ENCODE results near the gene RPS2. TPM values are rescaled to one million over a fixed set of nuclear protein-coding genes. Genes with fewer than 3 reads are reported as not detected.
A peak's percentile ranks its signal among the peaks of the same experiment; 100 is the strongest.

The RPS2 gene
- total RNA-seq, 2 experiments from 2014 or later, result 3,604 to 3,755 TPM

GRCh38 chr16:1929105-1929504 lies 35.5 kb downstream of the RPS2 start:
- Histone ChIP-seq H3K9me3 (ENCODE audit: control insufficient read depth in 1 of 2, insufficient read depth in 1 of 2, low read length in 2 of 2) (no peaks in the 10 kb centered on the region), H3K27me3 (ENCODE audit: control insufficient read depth in 1 of 2, insufficient read depth in 2 of 2, low read length in 2 of 2) (peaks cover under 1 to 2% of the 10 kb centered on the region in 2 experiments), H3K27ac (ENCODE audit: low read depth in 1 of 2, low read length in 2 of 2) (no peak overlapping the region), H3K4me1 (ENCODE audit: insufficient read depth, low read length) (peaks cover 11% of the 10 kb centered on the region), H3K36me3 (ENCODE audit: insufficient read depth, low read length) (no peaks in the 10 kb centered on the region), H3K4me3 (ENCODE audit: low read length) (peak overlapping the region; percentile 42)
- DNase-seq (peak in 1 of 14 experiments; percentile 25), ATAC-seq (ENCODE audit: poor library complexity) (peak; percentile 22)
- ChIA-PET CTCF (interaction anchor here (0.6 to 1.2 kb wide), 3 partner anchors 63 to 566 kb away, joined by 3 read pairs; no protein-coding TSS in a partner anchor), POLR2A (interaction anchor here (0.6 to 1.5 kb wide), 4 partner anchors 12 to 226 kb away, joined by 3 to 8 read pairs (median 3); partner anchors contain the start of genes NUBP2, SPSB3 and TRAF7)
- H3K27ac Mint-ChIP-seq, result peak overlapping the region; percentile 42
- peak overlapping the region; percentile 88 for H3K4me3 Mint-ChIP-seq
- no peaks in the 10 kb centered on the region for H3K4me1 Mint-ChIP-seq (ENCODE audit: low read depth)
- TF ChIP-seq, protein P1, sequence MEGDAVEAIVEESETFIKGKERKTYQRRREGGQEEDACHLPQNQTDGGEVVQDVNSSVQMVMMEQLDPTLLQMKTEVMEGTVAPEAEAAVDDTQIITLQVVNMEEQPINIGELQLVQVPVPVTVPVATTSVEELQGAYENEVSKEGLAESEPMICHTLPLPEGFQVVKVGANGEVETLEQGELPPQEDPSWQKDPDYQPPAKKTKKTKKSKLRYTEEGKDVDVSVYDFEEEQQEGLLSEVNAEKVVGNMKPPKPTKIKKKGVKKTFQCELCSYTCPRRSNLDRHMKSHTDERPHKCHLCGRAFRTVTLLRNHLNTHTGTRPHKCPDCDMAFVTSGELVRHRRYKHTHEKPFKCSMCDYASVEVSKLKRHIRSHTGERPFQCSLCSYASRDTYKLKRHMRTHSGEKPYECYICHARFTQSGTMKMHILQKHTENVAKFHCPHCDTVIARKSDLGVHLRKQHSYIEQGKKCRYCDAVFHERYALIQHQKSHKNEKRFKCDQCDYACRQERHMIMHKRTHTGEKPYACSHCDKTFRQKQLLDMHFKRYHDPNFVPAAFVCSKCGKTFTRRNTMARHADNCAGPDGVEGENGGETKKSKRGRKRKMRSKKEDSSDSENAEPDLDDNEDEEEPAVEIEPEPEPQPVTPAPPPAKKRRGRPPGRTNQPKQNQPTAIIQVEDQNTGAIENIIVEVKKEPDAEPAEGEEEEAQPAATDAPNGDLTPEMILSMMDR (IDR thresholded peaks at IDR 0.05), result no peak
- no peaks in the 10 kb centered on the region for H3K36me3 Mint-ChIP-seq (ENCODE audit: low read depth)
- H3K9me3 Mint-ChIP-seq, result no peaks in the 10 kb centered on the region
- intact Hi-C loops (cut with DNase I, micrococcal nuclease), result loop anchor here (1.0 to 2.0 kb wide), 4 partner anchors 66 to 156 kb away; partner anchors contain the start of genes EME2 (in 2 of the 2) and MRPS34 (in 2 of the 2)
- H3K27me3 Mint-ChIP-seq, result peaks cover 9% of the 10 kb centered on the region

DNA sequence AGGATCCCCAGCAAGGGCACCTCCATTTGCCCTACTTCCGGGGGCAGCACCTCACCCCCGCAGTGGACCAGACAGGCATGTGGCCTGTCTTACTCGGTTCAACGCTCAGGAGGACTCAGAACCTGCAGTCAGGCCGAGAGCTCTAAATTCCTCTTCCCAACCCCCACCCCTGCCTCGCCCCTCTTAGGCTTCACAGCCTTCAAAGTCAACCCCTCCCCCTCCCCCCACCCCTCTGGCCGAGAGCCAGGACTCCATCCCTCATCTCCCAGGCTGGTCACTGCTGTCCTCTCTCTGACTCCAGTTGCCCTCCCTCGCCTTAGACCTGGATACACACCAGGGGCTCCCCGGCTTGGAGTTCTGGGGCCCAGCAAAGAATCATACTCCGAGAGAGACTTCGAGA lies 38.4 kb downstream of the RPS2 start:
- H3K27ac ChIP-seq (ENCODE audit: low read depth in 1 of 2, low read length in 2 of 2), result no peak overlapping the region
- H3K9me3 ChIP-seq (ENCODE audit: control insufficient read depth in 1 of 2, insufficient read depth in 1 of 2, low read length in 2 of 2), result peaks cover 0 to 12% of the 10 kb centered on the region in 2 experiments
- CTCF ChIA-PET, result no interaction called here
- TF ChIP-seq, protein P1 (IDR thresholded peaks at IDR 0.05), result no peak
- no peaks in the 10 kb centered on the region for H3K36me3 ChIP-seq (ENCODE audit: insufficient read depth, low read length)
- no peaks in the 10 kb centered on the region for H3K9me3 Mint-ChIP-seq
- H3K4me1 ChIP-seq (ENCODE audit: insufficient read depth, low read length), result peaks cover 20% of the 10 kb centered on the region
- H3K27me3 ChIP-seq (ENCODE audit: control insufficient read depth in 1 of 2, insufficient read depth in 2 of 2, low read length in 2 of 2), result peaks cover 22% of the 10 kb centered on the region in 2 experiments
- H3K36me3 Mint-ChIP-seq (ENCODE audit: low read depth), result no peaks in the 10 kb centered on the region
- H3K27me3 Mint-ChIP-seq, result peaks cover 34% of the 10 kb centered on the region
- no peak overlapping the region for H3K4me3 Mint-ChIP-seq
- no peak overlapping the region for H3K27ac Mint-ChIP-seq
- intact Hi-C loops (cut with DNase I, micrococcal nuclease), result no loop called here
- POLR2A ChIA-PET, result no interaction called here
- H3K4me3 ChIP-seq (ENCODE audit: low read length), result no peak overlapping the region
- DNase-seq (no peak), ATAC-seq (ENCODE audit: poor library complexity) (no peak)
- no peaks in the 10 kb centered on the region for H3K4me1 Mint-ChIP-seq (ENCODE audit: low read depth)

DNA sequence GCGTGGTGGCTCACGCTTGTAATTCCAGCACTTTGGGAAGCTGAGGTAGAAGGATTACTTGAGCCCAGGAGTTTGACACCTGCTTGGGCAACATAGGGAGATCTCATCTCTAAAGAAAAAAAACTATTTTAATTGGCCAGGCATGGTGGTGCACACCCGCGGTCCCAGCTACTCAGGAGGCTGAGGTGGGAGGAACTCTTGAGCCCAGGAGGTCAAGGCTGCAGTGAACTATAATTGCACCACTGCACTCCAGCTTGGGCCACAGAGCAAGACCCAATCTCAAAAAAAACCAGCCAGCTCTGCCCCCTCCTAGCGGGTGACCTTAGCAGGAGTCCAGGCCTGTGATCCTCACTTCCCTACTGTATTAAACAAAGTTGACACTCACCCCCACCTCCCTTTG lies 40.5 kb downstream of the RPS2 start:
- H3K27ac Mint-ChIP-seq, result no peak overlapping the region
- Histone ChIP-seq H3K9me3 (ENCODE audit: control insufficient read depth in 1 of 2, insufficient read depth in 1 of 2, low read length in 2 of 2) (peaks cover 0 to 27% of the 10 kb centered on the region in 2 experiments), H3K4me3 (ENCODE audit: low read length) (no peak overlapping the region), H3K4me1 (ENCODE audit: insufficient read depth, low read length) (peaks cover 10% of the 10 kb centered on the region), H3K27me3 (ENCODE audit: control insufficient read depth in 1 of 2, insufficient read depth in 2 of 2, low read length in 2 of 2) (peaks cover 36 to 44% of the 10 kb centered on the region in 2 experiments), H3K27ac (ENCODE audit: low read depth in 1 of 2, low read length in 2 of 2) (no peak overlapping the region), H3K36me3 (ENCODE audit: insufficient read depth, low read length) (no peaks in the 10 kb centered on the region)
- no peaks in the 10 kb centered on the region for H3K9me3 Mint-ChIP-seq
- no peak for ATAC-seq (ENCODE audit: poor library complexity)
- H3K4me3 Mint-ChIP-seq, result no peak overlapping the region
- intact Hi-C loops (cut with DNase I, micrococcal nuclease), result no loop called here
- TF ChIP-seq, protein P1 (IDR thresholded peaks at IDR 0.05), result no peak
- DNase-seq, result no peak
- POLR2A ChIA-PET, result no interaction called here
- H3K4me1 Mint-ChIP-seq (ENCODE audit: low read depth), result no peaks in the 10 kb centered on the region
- CTCF ChIA-PET, result interaction anchor here (1.0 kb wide), 1 partner anchor 217 kb away, joined by 4 read pairs; no protein-coding TSS in a partner anchor
- peaks cover 45% of the 10 kb centered on the region for H3K27me3 Mint-ChIP-seq
- no peaks in the 10 kb centered on the region for H3K36me3 Mint-ChIP-seq (ENCODE audit: low read depth)
